OCI-LY1 (cell line): ENCODE measurements around the gene TBC1D16.

Source experiments
- H2AFZ ChIP-seq: fragments of 200-600 bp; sonication (generic), shearing (Covaris generic); 2 replicates; pipeline ENCODE4 v1.6.0; 2014; ENCODE audit warnings: antibody characterized with exemption, mild to moderate bottlenecking, low read length
- H3F3A ChIP-seq: fragments of 200-600 bp; sonication (generic), shearing (Covaris generic); 2 replicates; pipeline ENCODE4 v1.6.0; 2014; ENCODE audit warnings: mild to moderate bottlenecking, antibody characterized with exemption, low read length, moderate library complexity; ENCODE audit not compliant: insufficient read depth
- H3K27ac ChIP-seq: fragments of 200-600 bp; sonication (generic); 2 replicates; pipeline ENCODE4 v1.5.1; 2014; ENCODE audit warnings: low read length, mixed run types, mild to moderate bottlenecking, low read depth; ENCODE audit not compliant: poor library complexity, severe bottlenecking
- H3K27me3 ChIP-seq: fragments of 200-600 bp; sonication (generic); 2 replicates; pipeline ENCODE4 v1.6.0; 2014; ENCODE audit warnings: antibody characterized with exemption, mild to moderate bottlenecking, low read length, moderate library complexity; ENCODE audit not compliant: insufficient read depth
- H3K36me3 ChIP-seq: fragments of 200-600 bp; sonication (generic); 2 replicates; pipeline ENCODE4 v1.6.1; 2014; ENCODE audit warnings: mild to moderate bottlenecking, antibody characterized with exemption, low read length, moderate library complexity, mixed read lengths; ENCODE audit not compliant: insufficient read depth
- H3K4me1 ChIP-seq: fragments of 200-600 bp; sonication (generic); 2 replicates; pipeline ENCODE4 v1.5.1; 2014; ENCODE audit warnings: mild to moderate bottlenecking, low read length, moderate library complexity; ENCODE audit not compliant: insufficient read depth, severe bottlenecking
- H3K4me2 ChIP-seq: fragments of 200-600 bp; sonication (generic), shearing (Covaris generic); 2 replicates; pipeline ENCODE4 v1.6.1; 2014; ENCODE audit warnings: low read length
- H3K4me3 ChIP-seq: fragments of 200-600 bp; sonication (generic); 2 replicates; pipeline ENCODE4 v1.5.1; 2014; ENCODE audit warnings: low read length, low read depth, mild to moderate bottlenecking, mixed read lengths; ENCODE audit not compliant: poor library complexity, severe bottlenecking
- H3K79me2 ChIP-seq: fragments of 200-600 bp; shearing (Covaris generic); 2 replicates; pipeline ENCODE4 v1.6.1; 2016; ENCODE audit warnings: mixed run types, low read length, mixed read lengths; ENCODE audit not compliant: insufficient read depth
- H3K9ac ChIP-seq: fragments of 200-600 bp; sonication (generic), shearing (Covaris generic); 2 replicates; pipeline ENCODE4 v1.6.1; 2014; ENCODE audit warnings: mild to moderate bottlenecking, low read length, mixed read lengths
- H3K9me2 ChIP-seq: fragments of 200-600 bp; sonication (generic), shearing (Covaris generic); 2 replicates; pipeline ENCODE4 v1.6.1; 2014; ENCODE audit warnings: low read depth, mild to moderate bottlenecking, low read length, mixed read lengths
- H3K9me3 ChIP-seq: fragments of 200-600 bp; shearing (Covaris generic); 2 replicates; pipeline ENCODE4 v1.6.1; 2014; ENCODE audit warnings: low read length, mixed read lengths
- H4K20me1 ChIP-seq: fragments of 200-600 bp; sonication (generic), shearing (Covaris generic); 2 replicates; pipeline ENCODE4 v1.6.0; 2016; ENCODE audit warnings: mild to moderate bottlenecking, low read length; ENCODE audit not compliant: insufficient read depth
- CTCF ChIP-seq: fragments of 200-600 bp; sonication (generic), shearing (Covaris generic); IDR thresholded peaks from 2 replicates; pipeline ENCODE4 v1.5.1; 2017; ENCODE audit warnings: mild to moderate bottlenecking, antibody characterized with exemption, low read length, moderate library complexity, mixed read lengths
- EZH2 ChIP-seq: fragments of 200-600 bp; sonication (generic), shearing (Covaris generic); IDR thresholded peaks from 2 replicates; pipeline ENCODE4 v1.8.0; 2017; ENCODE audit warnings: borderline replicate concordance, mixed run types, mild to moderate bottlenecking, antibody characterized with exemption, low read length, moderate library complexity, mixed read lengths

Gene TBC1D16

GRCh38 chr17:79928502-79929256 lies 107.0 kb downstream of the TBC1D16 start:
- no peak overlapping the region for H3K4me2 ChIP-seq
- TF ChIP-seq EZH2 (no peak), CTCF (no peak)
- no peak overlapping the region for H2AFZ ChIP-seq
- no peaks in the 10 kb centered on the region for H3F3A ChIP-seq
- no peaks in the 10 kb centered on the region for H3K4me1 ChIP-seq
- H3K9ac ChIP-seq: no peak overlapping the region
- H3K27me3 ChIP-seq: peaks cover 15% of the 10 kb centered on the region
- no peak overlapping the region for H3K4me3 ChIP-seq
- no peaks in the 10 kb centered on the region for H3K9me3 ChIP-seq
- H4K20me1 ChIP-seq: no peaks in the 10 kb centered on the region
- no peaks in the 10 kb centered on the region for H3K36me3 ChIP-seq
- no peak overlapping the region for H3K27ac ChIP-seq
- no peaks in the 10 kb centered on the region for H3K9me2 ChIP-seq
- H3K79me2 ChIP-seq: no peaks in the 10 kb centered on the region

GRCh38 chr17:79927688-79928501 lies 107.8 kb downstream of the TBC1D16 start:
- H3K9me3 ChIP-seq: no peaks in the 10 kb centered on the region
- no peak overlapping the region for H3K27ac ChIP-seq
- no peaks in the 10 kb centered on the region for H3K4me1 ChIP-seq
- peaks cover 9% of the 10 kb centered on the region; the same call in 1 of the 2 replicates for H3K27me3 ChIP-seq
- no peaks in the 10 kb centered on the region for H3K9me2 ChIP-seq
- H4K20me1 ChIP-seq: no peaks in the 10 kb centered on the region
- no peaks in the 10 kb centered on the region for H3K79me2 ChIP-seq
- TF ChIP-seq EZH2 (no peak), CTCF (no peak)
- no peaks in the 10 kb centered on the region for H3F3A ChIP-seq
- H3K4me3 ChIP-seq: no peak overlapping the region
- no peak overlapping the region for H3K4me2 ChIP-seq
- H3K36me3 ChIP-seq: no peaks in the 10 kb centered on the region
- H3K9ac ChIP-seq: no peak overlapping the region
- H2AFZ ChIP-seq: no peak overlapping the region

- Histone ChIP-seq H3K27me3 (peaks cover 6% of the 10 kb centered on the region; the same call in 1 of the 2 replicates), H4K20me1 (no peaks in the 10 kb centered on the region)
- TF ChIP-seq CTCF: no peak
- no peak for TF ChIP-seq EZH2
Observed at GRCh38 chr17:79927136-79927661, 108.5 kb downstream of the TBC1D16 start.

More at GRCh38 chr17:79927136-79927661, 108.5 kb downstream of the TBC1D16 start:
- H3K9ac ChIP-seq: no peak overlapping the region
- no peaks in the 10 kb centered on the region for H3K79me2 ChIP-seq
- no peaks in the 10 kb centered on the region for H3K9me2 ChIP-seq
- no peak overlapping the region for H2AFZ ChIP-seq
- H3F3A ChIP-seq: no peaks in the 10 kb centered on the region
- H3K4me3 ChIP-seq: no peak overlapping the region
- no peaks in the 10 kb centered on the region for H3K4me1 ChIP-seq
- H3K36me3 ChIP-seq: no peaks in the 10 kb centered on the region
- no peaks in the 10 kb centered on the region for H3K9me3 ChIP-seq
- no peak overlapping the region for H3K4me2 ChIP-seq
- no peak overlapping the region for H3K27ac ChIP-seq
